Erythroblast (primary cell): Measurements from ENCODE around the gene TRPT1.

Experiments used
- DNase-seq, 2 experiments: peaks; one replicate each; lab custom pipeline; 2025; lab: John Stamatoyannopoulos, UW
- GATA1 ChIP-seq: IDR thresholded peaks from 2 replicates; pipeline ENCODE4 v1.6.1; 2011; ENCODE audit warnings: low read depth, mild to moderate bottlenecking, control low read depth, low read length, moderate library complexity
- POLR2A ChIP-seq: IDR thresholded peaks from 2 replicates; pipeline ENCODE4 v1.6.1; 2011; ENCODE audit warnings: mild to moderate bottlenecking, low read length

The TRPT1 gene

DNA sequence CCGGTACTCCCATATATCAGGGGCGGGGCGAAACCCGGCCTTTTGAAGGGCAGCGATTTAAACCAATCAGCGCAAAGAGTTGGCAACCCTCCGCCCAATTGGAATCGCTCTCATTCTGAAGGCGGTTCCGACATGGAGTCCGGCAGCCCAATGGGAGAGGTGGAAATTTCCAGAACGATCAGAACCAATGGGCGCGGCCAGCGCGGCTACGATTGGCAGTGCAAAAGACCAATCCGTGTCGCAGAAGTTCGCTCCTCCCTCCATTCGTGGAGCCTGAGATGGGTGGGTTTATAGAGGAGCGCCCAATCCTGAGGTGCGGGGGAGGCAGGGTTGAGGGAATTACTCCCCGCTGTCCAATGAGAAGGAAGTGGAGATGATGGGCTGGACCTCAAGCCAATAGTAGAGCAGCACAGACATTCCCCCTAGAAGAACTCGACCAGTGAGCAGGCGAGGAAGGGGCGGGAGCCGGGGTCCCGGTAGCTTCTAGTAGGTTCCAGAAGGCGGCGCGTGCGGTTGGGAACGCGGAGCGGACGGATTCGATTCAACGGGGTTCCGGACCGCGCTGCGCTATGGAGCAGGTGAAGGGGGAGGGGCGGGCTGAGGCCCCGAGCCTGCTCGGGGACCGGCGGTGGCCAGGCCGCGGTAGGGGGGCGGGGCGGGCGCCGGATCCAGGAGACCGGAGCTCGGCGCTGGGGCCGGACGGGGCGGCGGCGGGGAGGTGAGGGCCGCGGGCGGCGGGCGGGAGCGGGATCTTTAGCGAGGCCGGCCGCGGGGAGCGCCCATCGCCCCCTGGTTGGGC is 40.1 kb downstream of the TRPT1 start, which contains the start of gene STIP1:
TSS of gene STIP1 (plus strand) at position 479 of the 799 bp plus-strand sequence. CDS start at position 570, 91 bp downstream.
- DNase-seq: peak; percentile 100
- TF ChIP-seq POLR2A (peak; percentile 83), GATA1 (no peak)

- no peak for TF ChIP-seq GATA1
- TF ChIP-seq POLR2A: peak; percentile 96
- DNase-seq: peak; percentile 92 to 94
These were observed 40.8 kb downstream of the TRPT1 start for GRCh38 chr11:64185175-64185692.

- DNase-seq: no peak
- TF ChIP-seq GATA1 (no peak), POLR2A (no peak)
These were observed 42.1 kb downstream of the TRPT1 start for GRCh38 chr11:64183890-64184289.

DNA sequence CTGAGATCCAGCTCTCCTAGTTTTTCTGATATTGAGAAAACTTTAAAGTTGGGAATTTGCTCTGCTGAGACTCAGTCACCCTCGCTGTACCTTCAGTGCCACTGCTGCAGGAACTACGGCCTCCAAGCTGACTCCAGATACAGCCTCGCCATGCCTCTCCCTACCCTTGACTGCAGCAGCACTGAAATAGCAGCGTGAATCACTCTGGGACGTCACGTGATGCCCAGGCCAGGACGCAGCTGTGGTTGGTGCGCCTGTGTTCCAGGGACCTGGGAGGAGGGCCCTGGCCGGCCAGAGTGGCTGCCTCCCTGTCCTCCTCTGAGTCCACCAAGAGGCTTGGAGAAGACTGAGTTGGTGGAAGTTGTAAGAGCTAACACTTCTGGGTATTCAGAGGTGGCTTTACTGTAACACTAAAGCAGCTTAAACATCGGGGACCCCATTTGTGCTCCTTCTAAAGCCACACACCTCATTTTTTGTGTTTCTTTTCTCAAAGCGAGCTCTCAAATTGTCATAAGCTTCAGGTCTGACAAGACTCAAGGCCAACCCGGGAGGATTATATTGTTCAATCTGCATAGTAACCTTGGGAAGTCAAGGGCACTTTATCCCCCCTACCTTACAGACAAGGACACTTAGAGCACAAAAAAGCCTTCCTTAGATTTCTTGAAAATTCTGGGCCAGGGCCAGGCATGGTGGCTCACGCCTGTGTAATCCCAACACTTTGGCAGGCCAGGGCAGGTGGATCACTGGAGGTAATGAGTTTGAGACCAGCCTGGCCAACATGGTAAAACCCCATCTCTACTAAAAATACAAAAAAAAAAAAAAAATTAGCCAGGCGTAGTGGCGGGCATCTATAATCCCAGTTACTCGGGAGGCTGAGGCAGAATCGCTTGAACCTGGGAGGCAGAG is 44.2 kb downstream of the TRPT1 start:
- TF ChIP-seq GATA1: no peak
- peak; percentile 64 for TF ChIP-seq POLR2A
- DNase-seq: peak; percentile 84 to 90

- no peak for DNase-seq
- no peak for TF ChIP-seq POLR2A
- TF ChIP-seq GATA1: no peak
These were observed 45.1 kb downstream of the TRPT1 start for GRCh38 chr11:64180891-64181290.

DNA sequence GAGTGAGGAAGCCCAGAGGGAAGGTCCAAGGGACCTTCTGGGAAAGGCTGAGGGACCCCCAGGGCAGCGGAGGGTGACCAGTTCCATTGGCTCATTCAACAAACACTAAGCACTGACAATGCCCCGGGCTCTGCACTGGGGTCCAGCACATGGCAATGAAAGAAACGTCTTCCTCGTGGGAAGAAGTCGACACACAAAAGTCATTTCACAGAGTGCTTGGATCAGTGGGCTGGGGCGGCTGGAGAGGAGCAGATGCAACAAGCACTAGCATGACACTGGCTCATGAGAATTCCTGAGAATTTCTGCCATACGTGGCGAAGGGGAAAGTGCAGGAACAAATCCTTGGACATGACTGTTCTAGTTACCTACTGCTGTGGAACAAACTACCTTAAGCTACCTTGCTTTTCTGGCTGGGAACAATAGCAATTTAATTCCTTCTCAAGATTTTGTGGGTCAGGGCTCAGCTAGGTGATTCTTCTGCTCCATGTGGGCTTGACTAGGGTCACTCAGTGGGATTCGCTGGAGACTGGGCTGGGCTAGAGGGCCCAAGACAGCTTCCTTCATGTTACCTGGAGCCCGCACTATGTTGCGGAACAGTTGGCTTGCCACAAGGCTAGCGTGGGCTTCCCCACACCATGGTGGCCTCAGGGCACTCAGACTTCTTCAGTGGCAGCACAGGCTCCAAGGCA is 46.9 kb downstream of the TRPT1 start:
- DNase-seq: no peak
- TF ChIP-seq POLR2A (no peak), GATA1 (no peak)

DNA sequence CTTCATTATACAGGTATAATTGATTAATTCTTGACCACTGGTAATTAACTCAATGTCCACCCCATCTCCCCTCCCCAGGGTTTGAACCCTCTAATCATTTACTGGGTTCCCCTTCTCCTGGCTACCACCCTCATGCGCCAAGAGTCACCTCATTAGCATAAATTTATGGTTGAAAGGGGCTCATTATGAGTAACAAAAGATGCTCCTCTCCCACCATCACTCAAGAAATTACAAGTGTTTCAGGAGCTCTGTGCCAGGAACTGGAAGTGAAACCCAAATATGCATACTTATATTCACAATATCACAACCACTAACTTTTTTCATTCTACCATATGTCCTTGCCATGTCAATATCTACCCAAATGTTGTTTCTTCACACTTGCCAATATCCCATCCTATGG is 47.8 kb downstream of the TRPT1 start:
- no peak for DNase-seq
- no peak for TF ChIP-seq GATA1
- no peak for TF ChIP-seq POLR2A

DNA sequence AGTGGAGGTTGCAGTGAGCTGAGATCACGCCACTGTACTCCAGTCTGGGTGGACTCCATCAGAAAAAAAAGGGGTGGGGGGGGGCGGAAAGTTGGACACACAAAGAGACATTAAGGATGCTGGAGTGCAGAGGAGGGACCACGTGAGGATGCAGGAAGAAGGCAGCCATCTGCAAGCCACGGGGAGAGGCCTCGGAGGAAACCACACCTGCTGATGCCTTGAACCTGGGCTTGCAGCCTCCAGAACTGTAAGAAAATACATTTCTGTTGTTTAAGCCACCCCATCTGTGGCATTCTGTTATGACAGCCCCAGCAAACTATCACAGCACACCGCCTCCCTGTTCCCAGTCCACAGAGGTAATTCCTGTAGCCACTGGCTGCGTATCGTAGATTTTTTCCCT is 49.2 kb downstream of the TRPT1 start:
- no peak for TF ChIP-seq POLR2A
- TF ChIP-seq GATA1: no peak
- no peak for DNase-seq
